Raji (cell line): ENCODE measurements around the gene TMX1.

Experiments
- POLR2A ChIP-seq: IDR thresholded peaks from 2 replicates; pipeline ENCODE4 v1.6.1; 2011; ENCODE audit warnings: low read depth, low read length, control low read depth; ENCODE audit not compliant: insufficient read depth

The TMX1 gene, protein sequence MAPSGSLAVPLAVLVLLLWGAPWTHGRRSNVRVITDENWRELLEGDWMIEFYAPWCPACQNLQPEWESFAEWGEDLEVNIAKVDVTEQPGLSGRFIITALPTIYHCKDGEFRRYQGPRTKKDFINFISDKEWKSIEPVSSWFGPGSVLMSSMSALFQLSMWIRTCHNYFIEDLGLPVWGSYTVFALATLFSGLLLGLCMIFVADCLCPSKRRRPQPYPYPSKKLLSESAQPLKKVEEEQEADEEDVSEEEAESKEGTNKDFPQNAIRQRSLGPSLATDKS

GRCh38 chr14:51239813-51240803 lies at the start of gene TMX1:
Gene TMX1, plus strand, starts transcription at chr14:51240247. Its CDS starts 46 bp downstream, at chr14:51240293.
- TF ChIP-seq POLR2A, result peak; percentile 99

GRCh38 chr14:51201890-51202289 lies 38.2 kb upstream of the TMX1 start:
- TF ChIP-seq POLR2A, result no peak

- TF ChIP-seq POLR2A, result no peak
Observed at GRCh38 chr14:51202914-51203665, 37.0 kb upstream of the TMX1 start.

GRCh38 chr14:51203881-51204280 lies 36.2 kb upstream of the TMX1 start:
- no peak for TF ChIP-seq POLR2A

DNA sequence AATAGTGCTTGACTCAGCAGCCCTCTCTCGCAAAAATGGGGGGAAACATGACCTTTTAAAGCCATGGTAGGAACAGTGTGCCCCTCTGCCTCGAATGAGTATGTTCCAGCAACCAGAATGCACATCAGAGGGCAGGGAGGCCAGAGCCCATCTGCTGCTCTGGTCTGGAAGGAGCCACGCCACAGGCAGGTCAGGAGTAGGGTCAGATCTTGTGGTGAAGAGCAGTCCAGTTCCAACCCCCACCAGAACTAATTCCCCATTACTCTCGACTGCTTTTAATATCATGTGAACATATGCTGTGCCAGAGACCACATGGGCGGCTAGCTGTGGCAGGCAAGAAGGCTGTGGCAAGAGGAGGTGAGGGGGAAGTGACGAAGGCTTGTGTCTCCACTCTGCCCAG lies 34.6 kb upstream of the TMX1 start:
- no peak for TF ChIP-seq POLR2A

- no peak for TF ChIP-seq POLR2A
Observed at GRCh38 chr14:51206462-51206861, 33.6 kb upstream of the TMX1 start.

GRCh38 chr14:51207621-51208020 lies 32.4 kb upstream of the TMX1 start:
- no peak for TF ChIP-seq POLR2A

- no peak for TF ChIP-seq POLR2A
Observed at GRCh38 chr14:51208982-51209381, 31.1 kb upstream of the TMX1 start.

GRCh38 chr14:51209457-51209856 lies 30.6 kb upstream of the TMX1 start:
- no peak for TF ChIP-seq POLR2A

DNA sequence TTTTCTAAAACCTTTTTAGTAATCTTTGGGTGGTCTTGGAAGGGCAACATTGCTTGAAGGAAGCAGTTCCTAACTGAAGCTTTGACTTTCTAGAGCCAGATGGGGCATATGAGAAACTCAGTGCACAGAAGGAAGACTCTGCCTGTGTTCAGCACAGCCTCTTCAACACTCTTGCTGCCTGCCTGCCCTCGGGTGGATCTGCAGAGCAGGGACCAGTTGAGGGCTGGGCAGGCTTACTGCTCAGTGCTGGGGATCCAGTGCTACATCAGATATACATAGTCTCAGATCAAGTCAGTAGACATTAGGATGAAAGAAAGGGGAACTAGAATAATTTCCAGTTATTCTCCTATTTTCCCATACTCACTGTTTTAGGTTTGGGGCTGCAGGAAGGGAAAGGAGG lies 29.5 kb upstream of the TMX1 start:
- no peak for TF ChIP-seq POLR2A

- no peak for TF ChIP-seq POLR2A
Observed at GRCh38 chr14:51211149-51211548, 28.9 kb upstream of the TMX1 start.

- no peak for TF ChIP-seq POLR2A
Observed at GRCh38 chr14:51216602-51217001, 23.4 kb upstream of the TMX1 start.

- TF ChIP-seq POLR2A, result no peak
Observed at GRCh38 chr14:51219473-51220448, 20.3 kb upstream of the TMX1 start.

- TF ChIP-seq POLR2A, result no peak
Observed at GRCh38 chr14:51224551-51224950, 15.5 kb upstream of the TMX1 start.
